ENCODE results near the gene TIMP2. TPM values are rescaled to one million over a fixed set of nuclear protein-coding genes. Genes with fewer than 3 reads are reported as not detected.

The TIMP2 gene
- polyA plus RNA-seq, 2 of the 4 experiments (the other 2 are of a cell fraction), result 68.1 to 166 TPM

- H3K4me3 ChIP-seq, result no peak overlapping the region
- ATAC-seq (0 out of 6 replicates have a peak, but pooled peaks of 1 of the 2 experiments have one; percentile 12), DNase-seq (ENCODE audit: low read depth in 1 of 2, low spot score in 1 of 2) (peak in 1 of 2 experiments; percentile 41), FAIRE-seq (no peak)
- no peaks in the 10 kb centered on the region for H3K4me1 ChIP-seq
- no peaks in the 10 kb centered on the region for H3K9me3 ChIP-seq
- 79% methylated on average over 16 of the region's 16 CpGs for WGBS (ENCODE audit: missing lambda C conversion rate)
- H3K4me2 ChIP-seq, result no peak overlapping the region
- TF ChIP-seq NFE2L2 (conservative IDR thresholded peaks at IDR 0.05; ENCODE audit: low read length) (no peak), EHMT2 (IDR thresholded peaks at IDR 0.05; ENCODE audit: low read depth) (no peak), HOXA7 (CRISPR knock-in tag; IDR thresholded peaks at IDR 0.05) (no peak), CEBPB (IDR thresholded peaks at IDR 0.05) (no peak), HOXB5 (CRISPR knock-in tag; IDR thresholded peaks at IDR 0.05) (no peak), ATOH8 (CRISPR knock-in tag; IDR thresholded peaks at IDR 0.05; ENCODE audit: low read depth) (no peak), MAZ (IDR thresholded peaks at IDR 0.05; ENCODE audit: borderline replicate concordance, low read depth, low read length) (no peak), CBX8 (IDR thresholded peaks at IDR 0.05) (no peak), RARB (CRISPR knock-in tag; IDR thresholded peaks at IDR 0.05) (no peak), POLR2A (IDR thresholded peaks at IDR 0.05; ENCODE audit: low read length) (no peak), RAD21 (conservative IDR thresholded peaks at IDR 0.05 in 1 of 2, IDR thresholded peaks at IDR 0.05 in 1 of 2) (no peak; a peak in 1 of 5 replicates), RFX5 (IDR thresholded peaks at IDR 0.05) (no peak), BHLHE40 (IDR thresholded peaks at IDR 0.05; ENCODE audit: low read depth, low read length) (no peak)
- no peak overlapping the region for H3K27ac ChIP-seq
- ChIA-PET CTCF (interaction anchor here (0.9 to 6.1 kb wide), 7 partner anchors 9 to 119 kb away, joined by 3 to 55 read pairs (median 5); no protein-coding TSS in a partner anchor), POLR2A (no interaction called here)
Observed at GRCh38 chr17:78852709-78853121, 72.5 kb downstream of the TIMP2 start.

GRCh38 chr17:78849026-78849425 lies 76.2 kb downstream of the TIMP2 start:
- peak in 1 of 2 experiments; percentile 12; a peak in 1 of 6 replicates for ATAC-seq
- Histone ChIP-seq H3K9me3 (no peaks in the 10 kb centered on the region), H3K27ac (no peak overlapping the region), H3K4me1 (no peaks in the 10 kb centered on the region), H3K4me2 (no peak overlapping the region), H3K4me3 (no peak overlapping the region)
- DNase-seq (ENCODE audit: low read depth in 1 of 2, low spot score in 1 of 2), result no peak
- WGBS (ENCODE audit: missing lambda C conversion rate), result 86% methylated on average over 5 of the region's 5 CpGs
- CTCF ChIA-PET, result interaction anchor here (0.7 to 2.1 kb wide), 4 partner anchors 14 to 145 kb away, joined by 3 to 7 read pairs (median 4); no protein-coding TSS in a partner anchor
- POLR2A ChIA-PET, result no interaction called here
- no peak for TF ChIP-seq CHD2 (IDR thresholded peaks at IDR 0.05; ENCODE audit: low read length, partially characterized antibody)
- no peak for FAIRE-seq

- Histone ChIP-seq H3K4me1 (0 out of 3 replicates have a peak, but pooled peaks cover 5% of the 10 kb centered on the region), H3K27ac (no peak overlapping the region), H3K4me3 (no peak overlapping the region), H3K4me2 (no peak overlapping the region), H3K9me3 (no peaks in the 10 kb centered on the region)
- ChIA-PET POLR2A (no interaction called here), CTCF (interaction anchor here (1.0 to 2.1 kb wide), 2 partner anchors 16 to 19 kb away, joined by 3 to 7 read pairs; no protein-coding TSS in a partner anchor)
- no peak for DNase-seq (ENCODE audit: low read depth in 1 of 2, low spot score in 1 of 2)
- WGBS (ENCODE audit: missing lambda C conversion rate), result 83% methylated on average over 3 of the region's 3 CpGs
- TF ChIP-seq CHD4 (IDR thresholded peaks at IDR 0.05; ENCODE audit: borderline replicate concordance) (no peak), FOSB (CRISPR knock-in tag; IDR thresholded peaks at IDR 0.05) (no peak), RCOR1 (IDR thresholded peaks at IDR 0.05; ENCODE audit: low read depth, low read length) (no peak), ZC3H11A (IDR thresholded peaks at IDR 0.05) (no peak), RARB (CRISPR knock-in tag; IDR thresholded peaks at IDR 0.05) (no peak), ATOH8 (CRISPR knock-in tag; IDR thresholded peaks at IDR 0.05; ENCODE audit: low read depth) (no peak), PBX3 (IDR thresholded peaks at IDR 0.05) (no peak), HOXB5 (CRISPR knock-in tag; IDR thresholded peaks at IDR 0.05) (no peak), JUN (IDR thresholded peaks at IDR 0.05) (no peak), MAX (IDR thresholded peaks at IDR 0.05) (no peak), CHD2 (IDR thresholded peaks at IDR 0.05; ENCODE audit: low read length, partially characterized antibody) (no peak), HOXA7 (CRISPR knock-in tag; IDR thresholded peaks at IDR 0.05) (no peak), NPAS2 (CRISPR knock-in tag; IDR thresholded peaks at IDR 0.05; ENCODE audit: borderline replicate concordance) (no peak)
- no peak for ATAC-seq
- no peak for FAIRE-seq
Observed at GRCh38 chr17:78847052-78847451, 78.1 kb downstream of the TIMP2 start.
